ENCODE measurements around the gene MMP24.

The MMP24 gene

GRCh38 chr20:35303735-35304491 lies 77.4 kb downstream of the MMP24 start:
- peak; percentile 92 for DNase-seq (ENCODE audit: low spot score)
- CTCF ChIA-PET: interaction anchor here (0.5 to 5.3 kb wide), 47 partner anchors 9 to 1654 kb away, joined by 3 to 52 read pairs (median 4); partner anchors contain the start of genes CEP250, EIF6, FAM83C and GDF5
- TF ChIP-seq CTCF (conservative IDR thresholded peaks at IDR 0.05; ENCODE audit: low read depth): peak; percentile 100
- POLR2A ChIA-PET (ENCODE audit: low non-redundant PET): interaction anchor here (0.8 kb wide), 1 partner anchor 19 kb away, joined by 3 read pairs; the partner anchor contains the start of gene EIF6
- peak overlapping the region; percentile 100 for H3K27ac ChIP-seq

- CTCF ChIA-PET: interaction anchor here (0.6 to 5.3 kb wide), 16 partner anchors 13 to 150 kb away, joined by 3 to 52 read pairs (median 8); partner anchors contain the start of genes CEP250 and GDF5
- TF ChIP-seq CTCF (conservative IDR thresholded peaks at IDR 0.05; ENCODE audit: low read depth): no peak
- POLR2A ChIA-PET (ENCODE audit: low non-redundant PET): no interaction called here
- DNase-seq (ENCODE audit: low spot score): no peak
- peak overlapping the region; percentile 100 for H3K27ac ChIP-seq
Observed at GRCh38 chr20:35304956-35305355, 78.5 kb downstream of the MMP24 start.

GRCh38 chr20:35305682-35306556 lies 79.4 kb downstream of the MMP24 start:
- CTCF ChIA-PET: interaction anchor here (0.6 to 5.3 kb wide), 12 partner anchors 12 to 149 kb away, joined by 3 to 52 read pairs (median 4); partner anchors contain the start of genes CEP250 and GDF5
- no peak for TF ChIP-seq CTCF (conservative IDR thresholded peaks at IDR 0.05; ENCODE audit: low read depth)
- POLR2A ChIA-PET (ENCODE audit: low non-redundant PET): interaction anchor here (0.8 kb wide), 1 partner anchor 149 kb away, joined by 4 read pairs; the partner anchor contains the start of gene CEP250
- peak overlapping the region; percentile 100 for H3K27ac ChIP-seq
- peak; percentile 100 for DNase-seq (ENCODE audit: low spot score)

GRCh38 chr20:35306931-35307517 lies 80.5 kb downstream of the MMP24 start:
- TF ChIP-seq CTCF (conservative IDR thresholded peaks at IDR 0.05; ENCODE audit: low read depth): no peak; the same call in 1 of the 2 replicates
- DNase-seq (ENCODE audit: low spot score): peak; percentile 66
- ChIA-PET POLR2A (ENCODE audit: low non-redundant PET) (no interaction called here), CTCF (interaction anchor here (0.5 to 5.3 kb wide), 9 partner anchors 11 to 612 kb away, joined by 3 to 52 read pairs (median 7); no protein-coding TSS in a partner anchor)
- H3K27ac ChIP-seq: peak overlapping the region; percentile 100

- no peak for TF ChIP-seq CTCF (conservative IDR thresholded peaks at IDR 0.05; ENCODE audit: low read depth)
- POLR2A ChIA-PET (ENCODE audit: low non-redundant PET): interaction anchor here (0.6 to 1.1 kb wide), 3 partner anchors 11 to 103 kb away, joined by 3 to 4 read pairs (median 4); no protein-coding TSS in a partner anchor
- peak overlapping the region; percentile 100 for H3K27ac ChIP-seq
Observed at GRCh38 chr20:35307666-35308653, 81.5 kb downstream of the MMP24 start.

More at GRCh38 chr20:35307666-35308653, 81.5 kb downstream of the MMP24 start:
- CTCF ChIA-PET: interaction anchor here (0.5 to 2.7 kb wide), 9 partner anchors 10 to 694 kb away, joined by 3 to 15 read pairs (median 3); no protein-coding TSS in a partner anchor
- DNase-seq (ENCODE audit: low spot score): peak; percentile 92

Measured in RWPE1 (cell line).